Measurements from ENCODE around the gene ZNF655.
"Not testable (repeated sequence)": the region's sequence is repeated elsewhere in the genome, so short reads cannot be mapped to it uniquely, and the experiment has no call there.

Gene ZNF655

DNA sequence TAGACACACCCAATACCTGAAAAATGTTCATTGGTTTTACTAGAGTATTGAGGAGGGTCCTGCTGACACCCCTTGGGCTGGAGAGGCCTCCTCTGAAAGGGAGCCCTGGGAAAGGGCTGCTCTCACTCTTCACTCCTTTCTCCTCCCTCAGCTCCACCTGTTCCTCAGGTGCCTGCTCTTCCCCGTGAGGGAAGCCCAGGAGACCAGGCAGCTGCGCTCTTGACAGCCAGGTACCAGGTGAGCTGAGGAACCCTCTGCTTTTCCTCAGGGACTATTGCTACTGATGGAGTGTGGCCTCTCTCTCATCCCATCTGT is 3.3 kb downstream of the ZNF655 start:
- no peak for DNase-seq

DNA sequence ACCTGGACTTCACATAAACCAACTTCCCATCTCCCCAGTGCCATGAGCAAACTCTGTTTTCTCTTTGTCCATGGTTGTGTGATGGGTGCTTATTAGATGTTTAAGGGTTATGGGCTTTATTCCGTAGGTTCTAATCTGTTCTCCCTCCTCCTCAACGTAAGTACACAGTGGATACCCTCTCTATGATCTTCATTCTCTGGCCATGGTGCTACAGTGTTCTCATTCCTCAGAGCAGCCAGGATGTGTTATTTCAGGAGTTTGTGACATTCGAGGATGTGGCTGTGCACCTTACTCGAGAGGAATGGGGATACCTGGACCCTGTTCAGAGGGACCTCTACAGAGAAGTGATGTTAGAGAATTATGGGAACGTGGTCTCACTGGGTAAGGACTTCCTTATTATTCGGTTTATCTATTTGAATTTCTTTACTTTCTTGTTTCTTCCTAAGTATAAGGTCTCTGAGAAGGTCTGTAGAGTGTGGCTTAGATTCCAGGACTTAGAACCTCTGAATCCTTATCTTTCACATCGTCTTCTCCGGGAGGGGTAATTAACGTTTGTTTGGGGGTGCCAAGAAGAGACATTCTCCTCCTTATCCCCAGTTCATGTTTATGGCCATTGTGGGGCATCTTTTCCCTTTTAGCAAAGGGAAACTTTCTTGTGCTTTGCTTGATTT is 3.8 kb downstream of the ZNF655 start:
- no peak for DNase-seq

DNA sequence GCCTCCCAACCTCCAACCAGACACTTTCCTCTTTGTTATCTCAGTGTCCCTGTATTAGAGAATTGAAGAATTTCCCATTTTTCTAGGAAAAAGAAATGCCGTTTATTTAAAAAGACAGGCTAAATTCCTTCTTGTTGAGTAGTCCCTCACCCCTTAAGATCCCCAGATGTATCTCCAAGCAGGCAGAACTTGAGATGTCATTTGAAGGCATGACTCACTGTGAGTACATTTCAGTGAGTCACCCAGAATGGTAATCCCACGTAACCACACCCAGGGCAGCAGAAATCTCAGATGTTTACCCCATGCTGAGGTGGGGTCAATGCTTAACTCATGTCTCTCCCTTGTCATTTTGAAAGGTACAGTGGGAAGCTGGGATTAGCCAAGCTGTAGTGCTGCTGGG is 4.4 kb downstream of the ZNF655 start:
- no peak for DNase-seq

DNA sequence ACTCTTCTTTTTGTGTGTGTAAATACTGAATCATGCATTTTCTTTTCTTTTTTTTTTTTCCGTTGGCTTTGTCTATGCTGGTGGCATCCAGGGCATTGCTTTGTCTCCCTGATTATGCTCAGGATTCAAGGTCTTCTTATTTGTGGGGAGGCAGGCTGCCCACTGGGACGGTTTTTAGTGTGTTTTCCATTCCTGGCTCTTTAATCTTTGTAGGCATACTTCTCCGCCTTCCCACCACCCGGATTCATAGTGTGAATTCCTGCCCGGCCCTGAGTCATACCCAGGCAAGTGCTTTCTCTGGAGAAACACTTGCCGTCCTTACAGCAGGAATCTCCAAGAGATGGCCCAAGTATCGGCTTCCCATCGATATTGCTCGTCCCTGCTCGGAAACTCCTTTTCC is 5.2 kb downstream of the ZNF655 start:
- no peak for DNase-seq

DNA sequence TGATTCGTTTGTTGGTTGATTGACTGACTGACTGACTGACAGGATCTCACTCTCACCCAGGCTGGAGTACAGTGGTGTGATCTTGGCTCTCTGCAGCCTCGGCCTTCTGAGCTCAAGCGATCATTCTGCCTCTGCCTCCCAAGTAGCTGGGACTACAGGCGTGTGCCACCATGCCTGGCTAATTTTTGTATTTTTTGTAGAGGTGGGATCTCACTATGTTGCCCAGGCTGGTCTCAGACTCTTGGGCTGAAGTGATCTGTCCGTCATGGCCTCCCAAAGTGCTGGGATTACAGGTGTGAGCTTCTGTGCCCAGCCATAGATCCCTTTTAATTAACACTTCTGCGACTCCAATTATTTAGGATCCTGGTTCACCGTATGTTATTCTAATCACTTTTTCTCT is 10.3 kb downstream of the ZNF655 start:
- DNase-seq: not testable (repeated sequence)

DNA sequence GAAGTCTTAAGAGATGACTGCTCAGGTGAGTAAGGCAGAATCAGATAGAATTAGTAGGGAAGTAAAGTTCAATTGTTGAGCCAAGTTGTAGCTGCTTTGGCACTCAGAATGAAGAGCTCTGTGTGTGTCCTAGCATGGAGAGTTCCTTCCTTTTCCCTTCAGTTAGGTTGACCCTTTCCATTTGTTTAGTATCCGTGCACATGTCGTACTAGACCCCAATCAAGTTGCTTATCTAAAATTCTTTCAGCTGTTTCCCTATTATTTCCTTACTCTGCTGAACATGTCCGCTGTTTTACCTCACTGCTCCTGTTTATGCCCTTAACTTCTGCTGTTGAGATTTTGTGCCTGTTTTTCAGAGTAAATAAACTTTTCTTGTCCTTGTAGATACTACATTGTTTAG is 13.3 kb downstream of the ZNF655 start:
- DNase-seq: no peak

DNA sequence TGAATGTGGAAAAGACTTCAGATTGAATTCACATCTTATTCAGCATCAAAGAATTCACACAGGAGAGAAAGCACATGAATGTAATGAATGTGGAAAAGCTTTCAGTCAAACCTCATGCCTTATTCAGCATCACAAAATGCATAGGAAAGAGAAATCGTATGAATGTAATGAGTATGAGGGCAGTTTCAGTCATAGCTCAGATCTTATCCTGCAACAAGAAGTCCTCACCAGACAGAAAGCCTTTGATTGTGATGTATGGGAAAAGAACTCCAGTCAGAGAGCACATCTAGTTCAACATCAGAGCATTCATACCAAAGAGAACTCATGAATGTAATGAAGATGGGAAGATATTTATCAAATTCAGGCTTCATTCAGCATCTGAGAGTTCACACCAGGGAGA is 14.8 kb downstream of the ZNF655 start:
- no peak for DNase-seq

DNA sequence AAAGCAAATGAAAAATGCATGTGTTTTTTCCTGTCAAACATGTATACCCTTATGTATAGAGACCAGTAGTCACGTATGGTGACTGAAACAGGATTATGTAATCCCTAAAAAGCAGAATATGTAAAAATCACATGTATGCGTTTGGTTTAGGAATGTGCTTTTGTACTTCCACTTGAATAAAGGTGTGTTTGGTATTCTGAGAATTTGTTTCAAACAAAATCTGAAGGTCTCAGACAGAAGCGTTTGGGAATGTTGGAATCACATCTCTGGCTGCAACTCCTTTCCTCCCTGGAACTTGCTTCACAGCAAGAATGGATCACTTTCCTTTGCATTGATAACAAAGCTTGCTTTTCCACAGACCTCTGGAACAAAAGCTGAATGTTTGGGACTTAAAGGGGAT is 17.8 kb downstream of the ZNF655 start:
- no peak for DNase-seq

DNA sequence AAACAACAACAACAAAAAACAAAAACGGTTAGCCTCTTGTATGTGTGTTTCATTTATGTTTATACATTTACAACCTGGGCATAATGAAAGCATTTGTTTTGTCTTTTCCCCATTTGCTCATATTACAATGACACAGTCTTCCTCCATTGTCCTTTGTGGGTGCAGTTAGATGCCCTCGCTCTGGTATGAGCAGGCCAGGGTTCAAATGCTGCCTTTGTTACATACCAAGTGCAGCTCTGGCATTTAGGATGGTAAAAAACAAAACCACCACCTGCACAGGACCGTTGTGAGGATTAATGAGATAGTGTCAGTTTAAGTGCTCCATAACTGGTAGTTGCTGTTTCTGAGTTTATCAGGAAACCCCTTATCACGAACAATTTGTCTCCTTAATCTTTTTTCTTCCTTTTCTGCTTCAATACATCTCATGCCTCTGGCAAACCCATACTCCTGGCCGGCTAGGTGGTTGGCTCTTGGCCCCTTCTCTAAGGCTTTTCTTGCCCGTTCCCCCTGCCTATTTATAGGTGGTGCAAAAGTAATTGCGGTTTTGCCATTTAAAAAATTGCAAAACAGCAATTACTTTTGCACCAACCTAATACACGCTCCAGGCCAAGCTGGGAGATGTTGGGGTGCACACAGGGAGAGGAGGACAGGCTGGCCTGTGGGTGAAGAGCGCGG is 21.0 kb downstream of the ZNF655 start:
- no peak for DNase-seq

DNA sequence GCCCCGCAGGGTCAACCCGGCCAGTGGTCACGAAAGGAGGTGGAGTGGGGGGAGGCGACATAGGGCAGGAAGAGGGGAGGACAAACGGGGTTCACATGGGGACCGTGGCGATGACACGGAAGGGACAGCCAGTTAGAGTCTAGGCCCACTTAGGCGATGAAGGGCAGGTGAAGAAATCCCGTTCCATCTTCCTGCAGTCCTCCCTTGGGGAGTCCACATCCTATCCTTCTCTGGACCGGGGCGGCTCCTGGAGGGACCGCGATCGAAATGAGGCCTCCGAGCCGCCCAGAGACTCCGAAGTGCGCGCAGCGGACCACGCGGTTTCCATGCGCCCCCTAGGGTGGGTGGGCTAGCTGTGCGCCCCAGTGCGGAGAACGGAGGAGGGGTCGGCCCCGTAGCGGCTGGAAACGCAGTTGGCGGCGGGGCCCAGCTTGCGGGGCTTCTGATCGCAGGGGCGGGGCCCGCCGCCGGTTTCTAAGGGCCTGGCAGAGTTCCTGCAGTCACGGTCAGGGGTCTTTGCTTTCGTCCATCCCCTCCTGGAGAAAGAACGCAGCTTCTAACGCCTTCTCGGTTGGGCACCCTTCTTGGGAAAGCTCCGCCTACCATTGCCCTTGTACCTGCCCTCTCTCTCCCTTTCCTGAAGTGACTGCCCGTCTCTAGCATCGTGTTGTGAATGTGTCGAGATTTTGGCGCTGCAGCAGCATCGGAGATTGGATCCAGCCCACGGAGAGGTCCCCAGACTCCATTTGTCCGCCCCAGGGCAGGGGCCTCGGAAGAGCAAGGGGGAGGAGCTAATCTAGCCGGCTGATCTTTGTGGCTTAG is 21.7 kb downstream of the ZNF655 start:
- DNase-seq: peak; percentile 51 to 67

DNA sequence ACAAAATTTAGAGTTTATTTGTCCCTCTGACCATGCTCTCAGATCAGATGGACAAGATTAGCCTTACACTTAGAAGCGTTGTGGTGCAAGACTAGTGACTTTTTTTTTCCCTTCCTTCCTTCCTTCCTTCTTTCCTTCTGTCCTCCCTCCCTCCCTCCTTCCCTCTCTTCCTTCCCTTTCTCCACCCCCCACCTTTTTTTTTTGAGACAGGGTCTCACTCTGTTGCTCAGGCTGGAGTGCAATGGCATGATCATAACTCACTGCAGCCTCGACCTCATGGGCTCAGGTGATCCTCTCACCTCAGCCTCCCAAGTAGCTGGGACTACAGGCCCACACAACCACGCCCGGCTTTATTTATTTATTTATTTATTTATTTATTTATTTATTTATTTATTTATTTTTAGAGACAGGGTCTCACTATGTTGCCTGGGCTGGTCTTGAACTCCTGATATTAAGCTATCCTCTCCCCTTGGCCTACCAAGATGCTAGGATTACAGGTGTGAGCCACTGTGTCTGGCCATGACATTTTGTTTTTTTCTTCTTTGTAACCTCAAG is 22.4 kb downstream of the ZNF655 start:
- DNase-seq: not testable (repeated sequence)

DNA sequence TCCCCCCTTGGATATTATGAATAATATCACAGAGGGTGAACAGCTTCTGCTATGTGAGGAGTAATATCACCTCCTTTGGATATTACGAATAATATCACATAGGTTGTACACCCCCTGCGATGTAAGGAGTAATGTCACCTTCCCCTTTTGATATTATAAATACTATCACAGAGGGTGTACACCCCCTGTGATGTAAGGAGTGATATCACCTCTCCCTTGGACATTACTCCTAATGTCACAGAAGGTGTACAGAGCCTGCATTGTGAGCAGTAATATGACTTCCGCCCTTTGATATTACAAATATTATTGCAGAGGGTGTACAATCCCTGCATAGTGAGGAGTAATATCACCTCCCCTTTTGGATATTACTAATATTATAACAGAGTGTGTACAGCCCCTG is 30.4 kb downstream of the ZNF655 start:
- no peak for DNase-seq

DNA sequence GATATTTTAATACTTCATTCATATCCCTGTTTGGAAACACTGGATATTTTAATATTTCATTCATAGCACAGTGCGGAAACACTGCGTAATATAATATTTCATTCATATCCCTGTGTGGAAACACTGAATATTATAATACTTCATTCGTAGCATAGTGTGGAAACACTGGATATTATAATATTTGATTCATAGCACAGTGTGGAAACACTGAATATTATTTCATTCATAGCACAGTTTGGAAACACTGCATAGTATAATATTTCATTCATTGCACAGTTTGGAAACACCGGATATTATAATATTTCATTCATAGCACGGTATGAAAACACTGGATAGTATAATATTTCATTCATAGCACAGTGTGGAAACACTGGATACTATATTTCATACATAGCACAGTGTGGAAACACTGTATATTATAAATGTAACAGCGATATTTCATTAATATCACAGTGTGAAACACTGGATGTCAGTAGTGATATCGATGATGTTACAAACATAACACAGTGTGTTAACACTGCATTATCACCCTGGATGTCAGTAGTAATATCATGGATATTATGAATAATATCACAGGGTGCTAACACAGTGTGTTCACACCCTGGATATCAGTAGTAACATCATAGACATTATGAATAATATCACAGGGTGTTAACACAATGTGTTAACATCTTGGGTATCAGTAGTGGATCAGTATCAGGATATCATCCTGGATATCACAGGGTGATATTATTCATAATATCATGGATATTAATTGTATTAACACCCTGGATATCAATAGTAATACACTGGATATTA is 36.7 kb downstream of the ZNF655 start:
- no peak for DNase-seq

DNA sequence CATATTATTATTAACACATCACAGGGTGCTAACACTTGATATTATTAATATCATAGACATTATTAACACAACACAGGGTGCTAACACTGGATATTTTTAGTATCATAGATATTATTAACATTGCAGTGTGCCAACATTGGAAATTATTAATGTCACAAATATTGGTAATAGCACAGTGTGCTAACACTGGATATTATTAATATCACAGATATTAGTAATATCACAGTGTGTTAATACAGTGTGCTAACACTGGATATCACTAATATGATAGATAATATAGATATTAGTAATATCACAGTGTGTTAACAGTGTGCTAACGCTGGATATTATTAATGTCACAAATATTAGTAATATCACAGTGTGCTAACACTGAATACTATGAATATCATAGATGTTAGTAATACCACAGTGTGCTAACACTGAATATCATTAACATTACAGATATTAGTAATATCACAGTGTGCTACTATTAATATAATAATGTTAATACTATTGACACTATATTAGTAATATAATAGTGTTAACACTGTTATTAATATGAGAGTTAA is 38.0 kb downstream of the ZNF655 start:
- no peak for DNase-seq

DNA sequence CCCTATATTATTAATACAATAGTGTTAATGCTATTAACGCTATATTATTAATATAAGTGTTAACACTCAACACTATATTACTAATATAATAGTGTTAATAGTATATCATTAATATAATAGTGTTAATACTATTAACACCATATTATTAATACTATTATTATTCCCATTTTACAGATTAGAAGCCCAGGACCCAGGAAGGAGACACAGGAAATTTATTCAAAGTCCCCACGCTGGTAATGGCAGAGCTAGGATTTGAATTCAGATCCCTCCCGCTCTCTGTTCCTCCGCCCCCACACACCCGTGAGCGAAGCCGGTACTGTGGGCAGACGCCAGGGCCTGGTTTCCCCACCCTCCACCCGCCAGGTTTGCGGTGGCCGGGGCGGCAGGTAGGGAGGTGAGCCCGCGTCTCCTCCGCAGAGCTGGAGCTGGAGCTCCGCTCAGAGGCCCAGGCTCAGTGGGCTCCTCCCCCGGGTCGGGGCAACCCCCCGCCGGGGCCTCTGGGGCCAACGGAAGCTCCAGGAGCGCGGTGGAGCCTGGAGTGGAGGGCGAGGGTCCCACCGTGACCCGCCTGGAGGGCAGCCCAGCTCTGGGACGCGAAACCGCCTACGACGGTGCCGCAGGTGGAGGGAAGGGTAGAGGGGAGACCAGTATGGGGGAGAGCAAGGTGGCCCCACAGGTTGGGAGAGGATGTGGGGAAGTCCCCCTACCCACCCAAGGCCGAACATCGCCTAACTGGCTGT is 39.5 kb downstream of the ZNF655 start, which contains the start of gene TMEM225B:
Gene TMEM225B (plus strand): TSS at position 506 of the 740 bp plus-strand sequence. CDS start 6,122 bp downstream, outside the sequence.
- no peak for DNase-seq

DNA sequence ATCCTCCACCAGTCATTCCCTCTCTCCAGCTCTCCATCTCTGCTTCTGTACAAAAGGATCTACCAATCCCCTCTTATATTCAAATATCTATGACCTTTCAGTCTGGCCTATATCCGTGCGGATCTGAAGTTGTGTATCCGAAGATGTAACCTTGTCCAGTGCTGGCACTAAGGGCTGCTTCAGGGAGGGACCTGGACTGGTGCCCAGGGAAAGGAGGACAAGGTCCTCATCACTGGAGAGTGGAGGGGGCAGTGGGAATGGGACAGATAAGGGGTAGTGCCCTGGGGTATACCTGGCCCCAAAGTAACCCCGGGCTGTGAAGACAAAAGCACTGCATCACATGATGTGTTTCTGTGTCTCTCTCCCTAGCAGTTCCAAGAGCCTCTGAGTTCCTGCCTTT is 41.4 kb downstream of the ZNF655 start:
- no peak for DNase-seq

DNA sequence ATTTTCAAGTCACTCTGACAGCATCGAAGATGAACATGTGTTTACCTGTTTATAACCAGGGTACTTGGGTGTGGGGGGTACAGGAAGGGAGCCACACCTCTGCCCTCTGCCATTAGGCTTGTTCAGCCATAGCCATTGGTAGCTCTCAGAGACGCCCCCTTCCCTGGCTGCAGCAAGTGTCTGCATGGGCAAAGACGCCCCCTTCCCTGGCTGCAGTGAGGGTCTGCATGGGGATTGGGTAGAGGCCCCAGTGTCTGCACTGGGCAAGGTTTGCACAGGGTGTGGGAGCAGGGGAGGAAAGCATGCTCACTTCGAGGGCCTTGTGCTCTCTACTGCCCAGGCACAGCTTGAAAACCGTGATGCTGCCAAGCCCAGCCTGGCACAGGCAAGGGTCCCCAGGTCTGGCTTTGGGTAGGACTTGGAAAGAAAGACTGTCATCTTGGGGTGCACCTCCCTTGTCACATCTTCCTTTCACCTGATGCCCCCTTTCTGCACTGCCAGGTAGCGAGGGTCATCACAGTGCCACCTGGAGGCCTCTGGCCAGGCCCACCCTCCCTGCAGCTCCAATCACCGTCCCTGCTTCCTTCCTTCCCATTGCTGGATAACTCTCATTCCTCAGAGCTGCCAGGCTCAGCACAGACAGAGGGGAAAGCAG is 43.3 kb downstream of the ZNF655 start:
- no peak for DNase-seq

DNA sequence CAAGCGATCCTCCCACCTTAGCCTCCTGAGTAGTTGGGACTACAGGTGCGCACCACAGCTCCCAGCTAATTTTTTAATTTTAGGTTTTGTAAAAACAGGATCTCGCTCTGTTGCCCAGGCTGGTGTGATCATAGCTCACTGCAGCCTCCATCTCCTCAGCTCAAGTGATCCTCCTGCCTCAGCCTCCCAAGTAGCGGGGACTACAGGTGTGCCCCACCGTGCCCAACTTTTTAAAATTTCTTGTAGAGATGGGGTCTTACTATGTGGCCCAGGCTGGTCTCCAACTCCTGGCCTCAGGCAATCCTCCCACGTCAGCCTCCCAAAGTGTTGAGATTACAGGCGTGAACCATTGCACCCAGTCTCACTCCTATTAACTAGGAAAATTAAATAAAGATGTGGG is 47.1 kb downstream of the ZNF655 start:
- no peak for DNase-seq

DNA sequence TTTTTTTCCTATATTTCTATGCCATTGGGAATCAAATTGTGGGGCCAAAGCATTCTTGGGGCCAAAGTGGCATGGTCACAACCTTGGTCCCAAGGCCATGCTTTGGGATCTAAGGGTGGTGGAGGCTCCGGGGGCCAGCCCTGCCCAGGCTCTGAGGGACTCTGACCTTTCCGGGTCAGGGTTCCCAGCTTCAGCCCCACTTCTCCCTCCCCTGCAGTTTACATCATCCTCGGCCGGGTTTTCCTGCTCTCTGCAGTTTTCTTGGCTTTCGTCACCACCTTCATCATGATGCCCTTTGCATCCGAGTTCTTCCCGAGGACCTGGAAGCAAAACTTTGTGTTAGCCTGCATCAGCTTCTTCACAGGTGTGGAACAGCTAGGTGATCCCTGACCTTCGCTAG is 48.1 kb downstream of the ZNF655 start:
- DNase-seq: no peak

DNA sequence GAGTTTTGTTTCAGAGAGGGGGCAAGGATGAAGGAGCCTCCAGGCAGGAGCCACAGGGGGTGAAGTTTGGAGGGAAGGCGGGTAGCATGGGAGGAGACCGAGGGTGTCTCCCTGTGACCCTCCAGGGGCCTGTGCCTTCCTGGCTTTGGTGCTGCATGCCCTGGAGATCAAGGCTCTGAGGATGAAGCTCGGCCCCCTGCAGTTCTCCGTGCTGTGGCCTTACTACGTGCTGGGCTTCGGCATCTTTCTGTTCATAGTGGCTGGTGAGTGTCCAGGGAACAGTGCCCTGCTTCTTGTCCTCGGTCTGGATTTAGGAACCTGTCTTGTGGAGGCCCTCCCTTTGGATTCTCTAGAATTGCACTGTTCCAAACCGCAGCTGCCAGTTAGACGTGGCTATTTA is 49.1 kb downstream of the ZNF655 start:
- DNase-seq: no peak

DNA sequence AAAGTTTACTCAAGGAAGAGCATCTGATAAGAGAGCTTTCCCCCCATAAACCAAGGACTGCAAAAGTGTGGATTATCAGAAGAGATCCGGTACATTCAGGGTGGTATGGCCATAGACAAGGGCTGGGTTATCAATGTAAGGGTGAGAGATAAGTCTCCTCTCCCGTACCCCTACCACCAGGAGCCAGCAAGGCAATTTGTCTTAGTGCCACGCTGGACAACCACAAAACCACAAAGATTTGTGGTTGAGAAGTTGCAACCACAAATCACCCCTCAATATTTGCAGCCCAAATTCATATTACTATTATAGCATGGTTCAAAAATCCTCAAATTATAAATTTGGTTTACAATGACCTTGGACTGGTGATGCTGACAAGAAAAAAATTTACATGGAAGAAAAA is 56.1 kb downstream of the ZNF655 start:
- no peak for DNase-seq

All from NCI-H524 (cell line).